ENCODE data around the gene SIK3. TPM values are rescaled to one million over a fixed set of nuclear protein-coding genes. Genes with fewer than 3 reads are reported as not detected.

Gene SIK3
- total RNA-seq, 1 donor from 2014 or later, result 19.5 TPM

DNA sequence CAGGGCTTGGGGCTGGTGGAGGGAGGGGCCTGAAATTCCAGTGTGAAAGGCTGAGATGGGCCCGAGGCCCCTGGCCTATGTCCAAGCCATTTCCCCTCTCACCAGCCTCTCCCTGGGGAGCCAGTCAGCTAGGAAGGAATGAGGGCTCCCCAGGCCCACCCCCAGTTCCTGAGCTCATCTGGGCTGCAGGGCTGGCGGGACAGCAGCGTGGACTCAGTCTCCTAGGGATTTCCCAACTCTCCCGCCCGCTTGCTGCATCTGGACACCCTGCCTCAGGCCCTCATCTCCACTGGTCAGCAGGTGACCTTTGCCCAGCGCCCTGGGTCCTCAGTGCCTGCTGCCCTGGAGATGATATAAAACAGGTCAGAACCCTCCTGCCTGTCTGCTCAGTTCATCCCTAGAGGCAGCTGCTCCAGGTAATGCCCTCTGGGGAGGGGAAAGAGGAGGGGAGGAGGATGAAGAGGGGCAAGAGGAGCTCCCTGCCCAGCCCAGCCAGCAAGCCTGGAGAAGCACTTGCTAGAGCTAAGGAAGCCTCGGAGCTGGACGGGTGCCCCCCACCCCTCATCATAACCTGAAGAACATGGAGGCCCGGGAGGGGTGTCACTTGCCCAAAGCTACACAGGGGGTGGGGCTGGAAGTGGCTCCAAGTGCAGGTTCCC is 268.6 kb downstream of the SIK3 start, which contains the start of gene APOC3:
Gene APOC3 (plus strand): TSS at position 383 of the 659 bp plus-strand sequence. CDS start 676 bp downstream, outside the sequence.
- H3K4me1 Mint-ChIP-seq (ENCODE audit: low read depth), result peaks cover 13% of the 10 kb centered on the region
- H3K36me3 Mint-ChIP-seq (ENCODE audit: low read depth), result no peaks in the 10 kb centered on the region
- TF ChIP-seq, protein P1, sequence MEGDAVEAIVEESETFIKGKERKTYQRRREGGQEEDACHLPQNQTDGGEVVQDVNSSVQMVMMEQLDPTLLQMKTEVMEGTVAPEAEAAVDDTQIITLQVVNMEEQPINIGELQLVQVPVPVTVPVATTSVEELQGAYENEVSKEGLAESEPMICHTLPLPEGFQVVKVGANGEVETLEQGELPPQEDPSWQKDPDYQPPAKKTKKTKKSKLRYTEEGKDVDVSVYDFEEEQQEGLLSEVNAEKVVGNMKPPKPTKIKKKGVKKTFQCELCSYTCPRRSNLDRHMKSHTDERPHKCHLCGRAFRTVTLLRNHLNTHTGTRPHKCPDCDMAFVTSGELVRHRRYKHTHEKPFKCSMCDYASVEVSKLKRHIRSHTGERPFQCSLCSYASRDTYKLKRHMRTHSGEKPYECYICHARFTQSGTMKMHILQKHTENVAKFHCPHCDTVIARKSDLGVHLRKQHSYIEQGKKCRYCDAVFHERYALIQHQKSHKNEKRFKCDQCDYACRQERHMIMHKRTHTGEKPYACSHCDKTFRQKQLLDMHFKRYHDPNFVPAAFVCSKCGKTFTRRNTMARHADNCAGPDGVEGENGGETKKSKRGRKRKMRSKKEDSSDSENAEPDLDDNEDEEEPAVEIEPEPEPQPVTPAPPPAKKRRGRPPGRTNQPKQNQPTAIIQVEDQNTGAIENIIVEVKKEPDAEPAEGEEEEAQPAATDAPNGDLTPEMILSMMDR (IDR thresholded peaks at IDR 0.05), result no peak
- H3K27ac Mint-ChIP-seq (ENCODE audit: unreplicated experiment), result peak within 1 kb of the TSS; percentile 32
- H3K9me3 Mint-ChIP-seq (ENCODE audit: low read depth), result no peaks in the 10 kb centered on the region
- no peaks in the 10 kb centered on the region for H3K27me3 Mint-ChIP-seq (ENCODE audit: low read depth)
- H3K4me3 Mint-ChIP-seq (ENCODE audit: unreplicated experiment), result no peak within 1 kb of the TSS
- no peak for DNase-seq (ENCODE audit: low spot score)

DNA sequence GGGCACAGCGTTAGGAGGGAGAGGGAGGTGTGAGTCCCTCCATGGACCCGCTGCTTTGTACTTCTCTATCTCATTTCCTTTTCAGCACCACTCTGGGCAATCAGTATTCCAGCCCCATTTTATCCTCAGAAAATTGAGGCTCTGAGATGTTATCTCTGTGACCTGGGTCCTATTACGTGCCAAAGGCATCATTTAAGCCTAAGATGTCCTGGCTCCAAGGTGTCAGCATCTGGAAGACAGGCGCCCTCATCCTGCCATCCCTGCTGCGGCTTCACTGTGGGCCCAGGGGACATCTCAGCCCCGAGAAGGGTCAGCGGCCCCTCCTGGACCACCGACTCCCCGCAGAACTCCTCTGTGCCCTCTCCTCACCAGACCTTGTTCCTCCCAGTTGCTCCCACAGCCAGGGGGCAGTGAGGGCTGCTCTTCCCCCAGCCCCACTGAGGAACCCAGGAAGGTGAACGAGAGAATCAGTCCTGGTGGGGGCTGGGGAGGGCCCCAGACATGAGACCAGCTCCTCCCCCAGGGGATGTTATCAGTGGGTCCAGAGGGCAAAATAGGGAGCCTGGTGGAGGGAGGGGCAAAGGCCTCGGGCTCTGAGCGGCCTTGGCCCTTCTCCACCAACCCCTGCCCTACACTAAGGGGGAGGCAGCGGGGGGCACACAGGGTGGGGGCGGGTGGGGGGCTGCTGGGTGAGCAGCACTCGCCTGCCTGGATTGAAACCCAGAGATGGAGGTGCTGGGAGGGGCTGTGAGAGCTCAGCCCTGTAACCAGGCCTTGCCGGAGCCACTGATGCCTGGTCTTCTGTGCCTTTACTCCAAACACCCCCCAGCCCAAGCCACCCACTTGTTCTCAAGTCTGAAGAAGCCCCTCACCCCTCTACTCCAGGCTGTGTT is 269.4 kb downstream of the SIK3 start:
- no peaks in the 10 kb centered on the region for H3K9me3 Mint-ChIP-seq (ENCODE audit: low read depth)
- peak overlapping the region; percentile 9 for H3K27ac Mint-ChIP-seq (ENCODE audit: unreplicated experiment)
- no peaks in the 10 kb centered on the region for H3K36me3 Mint-ChIP-seq (ENCODE audit: low read depth)
- no peaks in the 10 kb centered on the region for H3K27me3 Mint-ChIP-seq (ENCODE audit: low read depth)
- no peak for DNase-seq (ENCODE audit: low spot score)
- peaks cover 13% of the 10 kb centered on the region for H3K4me1 Mint-ChIP-seq (ENCODE audit: low read depth)
- TF ChIP-seq, protein P1 (IDR thresholded peaks at IDR 0.05), result no peak
- no peak overlapping the region for H3K4me3 Mint-ChIP-seq (ENCODE audit: unreplicated experiment)

DNA sequence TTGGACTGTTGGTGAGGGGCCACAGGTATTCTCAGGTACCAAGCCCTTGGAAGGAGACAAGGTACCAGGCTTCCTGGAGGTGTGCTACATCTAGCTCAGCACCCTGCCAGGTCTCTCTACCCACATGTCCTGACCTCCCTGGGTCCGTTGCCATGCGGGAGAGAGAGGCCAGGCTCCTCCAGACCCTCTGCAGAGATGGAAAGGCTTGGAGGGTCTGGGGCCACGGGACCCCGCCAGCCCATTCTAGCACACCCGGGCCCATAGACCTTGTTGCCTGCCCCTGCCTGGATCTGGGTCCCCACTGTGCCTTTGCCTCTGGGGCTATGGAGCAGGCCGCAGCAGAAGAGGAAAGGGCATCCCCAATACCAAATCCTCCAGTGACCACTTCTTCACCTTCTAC is 270.8 kb downstream of the SIK3 start:
- Mint-ChIP-seq H3K27ac (ENCODE audit: unreplicated experiment) (no peak overlapping the region), H3K4me1 (ENCODE audit: low read depth) (peaks cover 13% of the 10 kb centered on the region), H3K9me3 (ENCODE audit: low read depth) (no peaks in the 10 kb centered on the region), H3K27me3 (ENCODE audit: low read depth) (no peaks in the 10 kb centered on the region), H3K4me3 (ENCODE audit: unreplicated experiment) (no peak overlapping the region), H3K36me3 (ENCODE audit: low read depth) (no peaks in the 10 kb centered on the region)
- TF ChIP-seq, protein P1 (IDR thresholded peaks at IDR 0.05), result no peak
- no peak for DNase-seq (ENCODE audit: low spot score)

DNA sequence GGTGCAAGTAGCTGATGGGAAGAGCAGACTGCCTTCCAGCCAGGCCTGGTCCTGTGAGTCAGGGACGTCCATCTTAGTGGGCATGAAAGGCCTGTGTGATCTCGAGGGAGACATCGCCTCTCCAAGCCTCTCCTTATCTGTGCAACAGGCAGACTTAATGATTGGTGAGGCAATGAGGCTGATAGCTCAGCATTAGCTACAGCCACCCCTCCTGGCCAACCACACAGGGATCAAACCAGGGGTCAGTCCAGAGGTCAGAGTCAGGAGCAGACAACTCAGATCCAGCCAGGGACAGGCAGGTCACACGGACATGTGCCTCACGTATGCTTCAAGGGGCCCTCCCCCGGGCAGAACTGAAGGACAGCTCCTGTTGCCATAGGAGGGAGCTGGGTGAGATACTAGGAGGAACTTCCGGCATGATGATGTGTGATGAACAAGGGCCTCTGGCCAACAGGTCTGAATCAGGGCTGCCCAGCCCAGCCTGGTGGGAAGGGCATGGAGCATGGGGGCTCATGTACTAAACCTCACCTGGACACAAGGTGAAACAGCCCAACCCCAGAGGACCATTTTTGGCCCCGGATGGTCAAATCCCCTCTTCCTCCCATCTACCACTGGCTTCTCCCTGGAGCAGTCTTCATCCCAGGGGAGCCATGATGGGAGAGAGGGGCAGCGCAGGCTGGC is 271.3 kb downstream of the SIK3 start:
- TF ChIP-seq, protein P1 (IDR thresholded peaks at IDR 0.05), result no peak
- no peak for DNase-seq (ENCODE audit: low spot score)
- no peak overlapping the region for H3K27ac Mint-ChIP-seq (ENCODE audit: unreplicated experiment)
- no peaks in the 10 kb centered on the region for H3K36me3 Mint-ChIP-seq (ENCODE audit: low read depth)
- H3K27me3 Mint-ChIP-seq (ENCODE audit: low read depth), result no peaks in the 10 kb centered on the region
- no peak overlapping the region for H3K4me3 Mint-ChIP-seq (ENCODE audit: unreplicated experiment)
- no peaks in the 10 kb centered on the region for H3K9me3 Mint-ChIP-seq (ENCODE audit: low read depth)
- peaks cover 13% of the 10 kb centered on the region for H3K4me1 Mint-ChIP-seq (ENCODE audit: low read depth)

Data from chondrocyte (in vitro differentiated cells).